ENCODE results near the gene BACE1.

- TF ChIP-seq CTCF (IDR thresholded peaks at IDR 0.05; ENCODE audit: low read depth, low read length): no peak
- no peak for TF ChIP-seq EZH2phosphoT487 (IDR thresholded peaks at IDR 0.05; ENCODE audit: low read depth)
These were observed 25.2 kb downstream of the BACE1 start, which contains the start of gene BACE1-AS for GRCh38 chr11:117290809-117291396.
